IPS-11a (cell line): Measurements from ENCODE around the gene BTBD17.

Source experiments
- H3K4me3 ChIP-seq: one replicate; pipeline ENCODE4 v1.5.1; 2013; ENCODE audit warnings: low read depth, low read length, control low read depth

Gene BTBD17

DNA sequence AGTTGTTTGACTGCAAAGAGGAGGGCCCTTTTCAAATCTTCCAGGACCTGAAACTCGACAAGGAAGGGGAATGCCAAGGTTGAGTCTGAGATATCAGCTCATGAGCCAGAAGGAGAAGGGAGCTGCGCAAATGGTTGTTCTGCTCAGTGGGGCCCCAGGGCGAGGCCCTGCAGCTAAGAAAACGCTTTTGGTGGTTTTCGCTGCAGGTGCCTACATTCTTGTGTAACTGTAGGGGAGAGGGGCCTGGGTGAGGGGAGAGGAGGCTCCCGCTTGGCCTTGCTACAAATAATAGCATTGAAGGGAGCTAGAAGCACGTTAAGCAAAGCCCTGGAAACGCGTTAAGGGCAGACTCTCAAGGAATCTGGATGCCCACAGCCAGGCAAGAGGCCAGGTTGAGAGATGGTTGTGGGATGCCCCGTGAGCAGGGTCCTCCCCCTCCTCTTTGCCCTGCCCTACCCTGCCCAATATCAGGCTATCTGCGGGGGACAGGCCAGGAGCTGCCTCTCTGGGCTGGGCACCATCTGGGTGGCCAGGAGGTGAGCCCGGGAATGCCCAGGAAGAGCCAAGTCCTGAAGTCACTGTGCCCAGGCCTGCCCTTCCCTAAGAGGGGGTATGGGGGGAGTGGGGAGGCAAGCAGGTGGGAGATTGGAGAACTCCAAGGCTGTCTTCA, 27.6 kb upstream of the BTBD17 start:
- no peak overlapping the region for H3K4me3 ChIP-seq

GRCh38 chr17:74387365-74388218, 25.9 kb upstream of the BTBD17 start:
- H3K4me3 ChIP-seq: no peak overlapping the region

- H3K4me3 ChIP-seq: no peak overlapping the region
Measured at GRCh38 chr17:74386386-74386785, 24.7 kb upstream of the BTBD17 start.

GRCh38 chr17:74385201-74385600, 23.5 kb upstream of the BTBD17 start:
- no peak overlapping the region for H3K4me3 ChIP-seq

GRCh38 chr17:74383141-74383540, 21.5 kb upstream of the BTBD17 start:
- no peak overlapping the region for H3K4me3 ChIP-seq

DNA sequence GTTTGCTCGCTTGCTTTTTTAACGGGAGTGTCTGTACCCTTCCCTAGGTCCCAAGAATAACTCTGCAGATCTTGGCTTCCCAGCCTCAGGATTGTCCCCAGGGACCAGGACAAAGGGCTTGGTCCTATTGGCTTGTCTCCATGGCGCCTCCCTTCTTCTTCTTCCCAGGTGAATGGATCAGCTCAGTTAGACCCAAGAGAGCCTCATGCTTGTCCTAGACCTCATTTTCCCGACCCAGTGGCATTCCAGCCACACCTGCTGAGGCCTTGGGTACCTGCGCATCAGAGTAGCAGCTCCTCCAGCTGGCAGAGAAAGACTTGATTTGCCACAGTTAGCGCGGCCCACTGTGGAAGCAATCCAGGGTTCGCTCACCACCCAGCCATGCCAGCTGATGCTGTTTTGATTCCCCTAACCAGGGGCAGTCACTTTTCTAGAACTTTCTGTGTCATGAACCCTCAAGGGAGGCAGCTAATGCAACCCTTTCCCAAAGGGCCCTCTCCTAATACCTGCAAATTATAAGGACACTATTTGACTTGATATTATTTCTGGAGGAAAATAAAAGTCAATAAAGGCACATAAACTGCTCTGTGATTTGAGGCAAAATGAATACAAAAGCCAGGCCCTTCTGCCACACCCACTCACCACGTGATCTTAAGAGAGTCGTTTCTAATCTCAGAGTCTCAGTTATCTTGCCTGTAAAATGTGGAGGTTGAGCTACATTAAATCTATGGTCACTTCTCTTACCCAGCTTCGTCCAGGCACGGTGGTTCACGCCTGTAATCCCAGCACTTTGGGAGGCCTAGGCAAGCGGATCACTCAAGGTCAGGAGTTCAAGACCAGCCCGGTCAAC, 19.5 kb upstream of the BTBD17 start:
- H3K4me3 ChIP-seq: no peak overlapping the region

GRCh38 chr17:74380086-74380958, 18.7 kb upstream of the BTBD17 start:
- H3K4me3 ChIP-seq: no peak overlapping the region

- H3K4me3 ChIP-seq: no peak overlapping the region
Measured at GRCh38 chr17:74379495-74380085, 17.9 kb upstream of the BTBD17 start.

DNA sequence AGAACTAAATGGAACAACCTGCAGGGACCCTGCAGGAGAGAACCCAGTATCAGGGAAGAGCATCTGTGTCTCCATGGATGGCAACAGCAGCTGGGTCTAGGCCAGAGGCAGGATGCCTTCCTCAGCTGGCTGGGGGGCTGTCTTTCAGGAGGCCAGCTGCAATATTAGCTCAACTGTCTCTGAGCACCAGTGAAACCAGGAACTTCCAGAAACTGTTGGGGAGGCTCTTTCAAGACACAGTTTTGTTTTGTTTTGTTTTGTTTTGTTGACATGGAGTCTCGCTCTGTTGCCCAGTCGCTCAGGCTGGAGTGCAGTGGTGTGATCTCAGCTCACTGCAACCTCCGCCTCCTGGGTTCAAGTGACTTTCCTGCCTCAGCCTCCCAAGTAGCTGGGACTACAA, 13.2 kb upstream of the BTBD17 start:
- H3K4me3 ChIP-seq: no peak overlapping the region

GRCh38 chr17:74373838-74374606, 12.4 kb upstream of the BTBD17 start:
- no peak overlapping the region for H3K4me3 ChIP-seq

GRCh38 chr17:74372426-74372825, 10.8 kb upstream of the BTBD17 start:
- H3K4me3 ChIP-seq: no peak overlapping the region

GRCh38 chr17:74371653-74372147, 10.0 kb upstream of the BTBD17 start:
- no peak overlapping the region for H3K4me3 ChIP-seq

DNA sequence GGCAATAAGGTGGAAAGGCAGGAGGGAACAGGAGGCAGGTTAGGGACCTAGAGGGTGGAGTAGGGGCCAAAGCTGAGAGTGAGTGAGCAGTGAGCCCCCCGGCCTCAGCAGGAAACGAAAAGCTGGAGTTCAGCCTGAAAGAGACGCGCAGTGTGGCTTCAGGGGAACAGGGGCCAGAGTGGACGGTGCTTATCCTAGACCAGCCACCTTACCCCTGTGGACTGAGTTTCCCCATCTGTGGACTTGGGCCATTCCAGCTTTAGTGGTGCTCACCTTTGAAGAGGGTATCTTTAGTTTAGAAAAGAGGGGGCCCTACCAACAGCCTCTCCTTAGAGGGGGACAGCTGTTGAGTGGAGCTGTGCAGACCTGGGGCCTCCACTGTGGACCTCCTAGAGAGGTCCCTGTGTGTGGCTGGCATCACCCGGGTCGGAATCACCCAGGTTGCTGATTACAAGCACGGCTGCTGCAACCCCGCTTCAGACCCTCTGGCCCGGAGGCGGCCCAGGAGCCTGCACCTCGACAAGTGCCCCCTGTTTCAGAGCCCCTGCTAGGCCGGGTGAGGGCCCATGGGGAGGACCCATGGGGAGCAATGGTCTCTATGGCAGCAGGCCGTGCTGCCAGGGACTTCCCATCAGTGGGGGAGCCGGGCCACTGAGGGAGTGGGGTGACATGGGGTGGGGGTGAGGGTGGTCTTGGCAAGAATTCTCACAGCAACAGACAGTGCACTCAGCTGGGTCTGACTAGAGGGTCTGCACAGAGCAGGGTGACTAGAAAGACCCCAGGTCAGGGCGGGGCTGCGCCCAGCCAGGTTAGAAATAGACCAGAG, 8.2 kb upstream of the BTBD17 start:
- no peak overlapping the region for H3K4me3 ChIP-seq

DNA sequence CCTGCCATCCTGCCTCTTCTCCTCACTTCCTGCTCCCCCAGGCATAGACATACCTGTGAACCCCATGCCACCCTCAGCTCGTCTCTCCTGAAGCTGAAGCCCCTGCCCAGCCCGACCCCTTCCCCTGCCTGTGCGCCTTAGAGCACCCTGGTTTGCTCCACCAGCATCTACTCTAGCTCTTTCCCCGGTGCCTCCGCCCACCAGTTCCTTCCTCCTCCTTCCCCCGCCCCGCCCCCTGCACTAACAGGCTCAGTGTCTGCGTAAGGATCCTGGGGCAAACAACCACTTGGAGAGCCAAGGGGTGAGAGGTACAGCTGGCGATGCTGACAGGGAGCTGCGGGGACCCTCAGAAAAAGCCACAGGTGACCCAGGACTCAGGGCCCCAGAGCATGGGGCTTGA, 7.6 kb upstream of the BTBD17 start:
- H3K4me3 ChIP-seq: no peak overlapping the region

DNA sequence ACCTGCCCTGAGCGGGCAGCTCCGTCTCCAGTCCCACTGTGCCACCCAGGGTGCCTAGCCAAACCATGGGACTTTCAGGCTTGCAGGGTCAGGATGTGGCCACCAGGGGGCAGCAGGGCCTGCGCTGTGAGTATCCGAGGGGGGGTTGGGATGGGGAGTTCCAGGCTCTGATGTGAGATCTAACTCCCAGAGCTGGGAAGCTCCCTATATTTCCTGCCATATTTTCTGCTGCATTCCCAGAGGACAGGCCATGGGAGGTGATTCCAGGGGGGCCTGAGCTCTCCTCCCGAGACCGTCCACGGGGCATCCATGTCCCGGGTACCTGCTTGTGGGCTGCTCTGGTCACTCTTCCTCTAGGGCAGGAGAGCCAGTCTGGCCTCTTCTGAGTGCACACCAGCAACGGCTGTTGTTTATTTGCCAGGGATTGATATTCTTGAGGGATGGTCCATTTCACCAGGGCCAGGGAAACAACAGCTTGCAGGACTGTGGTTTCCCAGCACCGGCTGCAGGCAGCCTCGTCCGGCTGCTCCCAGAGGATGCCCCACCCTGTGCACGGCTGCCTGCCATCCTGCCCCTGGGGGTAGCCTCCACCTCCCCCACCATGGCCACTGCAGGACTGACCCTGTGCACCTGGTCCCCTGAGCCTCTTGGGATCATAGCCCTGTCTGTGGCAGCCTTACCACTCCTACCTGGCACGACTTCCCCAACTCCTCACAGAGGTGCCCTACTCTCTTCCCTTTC, 6.8 kb upstream of the BTBD17 start:
- H3K4me3 ChIP-seq: no peak overlapping the region

GRCh38 chr17:74367206-74367605, 5.5 kb upstream of the BTBD17 start, which contains the start of gene GPR142:
Gene GPR142, plus strand, starts transcription at chr17:74367506. Its CDS starts 2,035 bp downstream, at chr17:74369541.
- no peak within 1 kb of the TSS for H3K4me3 ChIP-seq

DNA sequence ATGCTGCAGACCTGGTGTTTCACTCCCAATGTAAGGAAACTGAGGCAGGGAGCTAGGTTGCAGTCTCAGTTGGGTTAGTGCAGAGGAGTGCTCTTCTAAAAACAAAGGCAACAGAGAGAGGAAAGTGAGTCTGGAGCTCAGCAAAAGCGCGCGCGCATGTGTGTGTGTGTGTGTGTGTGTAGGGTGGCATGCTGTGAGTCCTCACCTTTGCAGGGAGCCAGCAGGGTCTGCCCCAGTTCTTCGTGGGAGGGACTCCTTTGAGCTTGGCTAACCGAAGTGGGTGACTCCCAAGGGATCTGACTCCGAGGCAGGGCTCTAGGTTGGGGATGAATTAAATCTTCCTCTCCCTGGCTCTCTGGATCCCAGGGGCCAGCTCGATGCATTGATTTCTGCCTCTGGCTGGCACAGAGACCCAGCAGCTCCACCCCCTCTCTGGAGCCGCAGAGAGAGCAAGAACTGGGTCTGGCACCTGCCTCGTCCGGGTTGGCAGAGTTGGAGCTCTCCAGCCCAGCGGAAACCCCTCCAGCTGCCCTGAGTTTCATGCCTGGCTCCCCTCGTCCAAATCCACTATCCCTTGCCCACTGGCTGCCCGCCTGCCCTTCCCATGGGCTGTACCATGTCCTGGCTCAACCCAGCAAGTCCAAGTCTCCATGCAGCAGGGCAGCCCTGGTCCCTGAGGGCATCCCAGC, 1.3 kb upstream of the BTBD17 start:
- no peak overlapping the region for H3K4me3 ChIP-seq
